ENCODE results near the gene EVX1.

EVX1 gene

DNA sequence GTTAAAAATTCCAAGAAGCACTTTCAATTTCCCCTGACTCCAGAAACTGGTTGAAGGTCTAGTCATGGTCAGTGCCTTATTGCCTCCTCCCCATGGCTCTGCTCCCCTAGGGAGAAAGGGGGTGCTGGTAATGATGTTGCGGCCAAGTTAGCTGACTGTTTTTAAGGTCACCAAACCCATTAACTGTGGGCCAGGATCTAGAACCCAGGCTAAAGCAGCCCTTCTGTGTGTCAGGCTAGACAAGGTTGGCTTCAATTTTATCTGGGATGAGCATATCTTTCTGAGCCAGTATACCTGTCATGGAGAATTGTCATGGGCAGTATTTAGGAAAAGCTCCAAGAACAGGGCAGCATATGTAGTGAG, 31.5 kb upstream of the EVX1 start:
- no peak for DNase-seq (ENCODE audit: low read depth)
- H3K4me3 ChIP-seq (ENCODE audit: control insufficient read depth, low read depth, low read length), result no peak overlapping the region
- TF ChIP-seq, protein P1, sequence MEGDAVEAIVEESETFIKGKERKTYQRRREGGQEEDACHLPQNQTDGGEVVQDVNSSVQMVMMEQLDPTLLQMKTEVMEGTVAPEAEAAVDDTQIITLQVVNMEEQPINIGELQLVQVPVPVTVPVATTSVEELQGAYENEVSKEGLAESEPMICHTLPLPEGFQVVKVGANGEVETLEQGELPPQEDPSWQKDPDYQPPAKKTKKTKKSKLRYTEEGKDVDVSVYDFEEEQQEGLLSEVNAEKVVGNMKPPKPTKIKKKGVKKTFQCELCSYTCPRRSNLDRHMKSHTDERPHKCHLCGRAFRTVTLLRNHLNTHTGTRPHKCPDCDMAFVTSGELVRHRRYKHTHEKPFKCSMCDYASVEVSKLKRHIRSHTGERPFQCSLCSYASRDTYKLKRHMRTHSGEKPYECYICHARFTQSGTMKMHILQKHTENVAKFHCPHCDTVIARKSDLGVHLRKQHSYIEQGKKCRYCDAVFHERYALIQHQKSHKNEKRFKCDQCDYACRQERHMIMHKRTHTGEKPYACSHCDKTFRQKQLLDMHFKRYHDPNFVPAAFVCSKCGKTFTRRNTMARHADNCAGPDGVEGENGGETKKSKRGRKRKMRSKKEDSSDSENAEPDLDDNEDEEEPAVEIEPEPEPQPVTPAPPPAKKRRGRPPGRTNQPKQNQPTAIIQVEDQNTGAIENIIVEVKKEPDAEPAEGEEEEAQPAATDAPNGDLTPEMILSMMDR (IDR thresholded peaks at IDR 0.05; ENCODE audit: control insufficient read depth, insufficient read depth, low read depth, low read length, missing control alignments), result no peak

DNA sequence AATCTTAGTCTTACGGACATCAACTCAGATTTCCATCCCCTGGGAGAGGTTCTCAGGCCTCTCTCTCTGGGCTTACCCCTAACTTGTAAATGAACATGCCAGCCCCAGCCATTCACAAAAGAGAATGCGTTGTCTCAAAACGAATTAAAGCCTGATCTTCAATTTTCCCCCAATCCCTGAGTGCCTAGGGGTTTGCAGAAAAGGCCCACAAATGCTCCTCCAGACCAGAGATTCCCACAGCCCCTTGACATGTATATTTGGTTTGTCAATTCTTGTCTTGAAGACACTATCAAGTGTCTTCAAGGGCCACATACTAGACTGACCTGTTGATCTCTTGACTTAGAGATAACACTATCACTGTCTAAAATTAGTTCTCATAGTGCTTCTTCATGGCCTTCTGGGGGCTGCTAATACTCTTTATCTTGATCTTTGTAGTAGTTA, 30.8 kb upstream of the EVX1 start:
- no peak for DNase-seq (ENCODE audit: low read depth)
- H3K4me3 ChIP-seq (ENCODE audit: control insufficient read depth, low read depth, low read length), result no peak overlapping the region
- TF ChIP-seq, protein P1 (IDR thresholded peaks at IDR 0.05; ENCODE audit: control insufficient read depth, insufficient read depth, low read depth, low read length, missing control alignments), result no peak

DNA sequence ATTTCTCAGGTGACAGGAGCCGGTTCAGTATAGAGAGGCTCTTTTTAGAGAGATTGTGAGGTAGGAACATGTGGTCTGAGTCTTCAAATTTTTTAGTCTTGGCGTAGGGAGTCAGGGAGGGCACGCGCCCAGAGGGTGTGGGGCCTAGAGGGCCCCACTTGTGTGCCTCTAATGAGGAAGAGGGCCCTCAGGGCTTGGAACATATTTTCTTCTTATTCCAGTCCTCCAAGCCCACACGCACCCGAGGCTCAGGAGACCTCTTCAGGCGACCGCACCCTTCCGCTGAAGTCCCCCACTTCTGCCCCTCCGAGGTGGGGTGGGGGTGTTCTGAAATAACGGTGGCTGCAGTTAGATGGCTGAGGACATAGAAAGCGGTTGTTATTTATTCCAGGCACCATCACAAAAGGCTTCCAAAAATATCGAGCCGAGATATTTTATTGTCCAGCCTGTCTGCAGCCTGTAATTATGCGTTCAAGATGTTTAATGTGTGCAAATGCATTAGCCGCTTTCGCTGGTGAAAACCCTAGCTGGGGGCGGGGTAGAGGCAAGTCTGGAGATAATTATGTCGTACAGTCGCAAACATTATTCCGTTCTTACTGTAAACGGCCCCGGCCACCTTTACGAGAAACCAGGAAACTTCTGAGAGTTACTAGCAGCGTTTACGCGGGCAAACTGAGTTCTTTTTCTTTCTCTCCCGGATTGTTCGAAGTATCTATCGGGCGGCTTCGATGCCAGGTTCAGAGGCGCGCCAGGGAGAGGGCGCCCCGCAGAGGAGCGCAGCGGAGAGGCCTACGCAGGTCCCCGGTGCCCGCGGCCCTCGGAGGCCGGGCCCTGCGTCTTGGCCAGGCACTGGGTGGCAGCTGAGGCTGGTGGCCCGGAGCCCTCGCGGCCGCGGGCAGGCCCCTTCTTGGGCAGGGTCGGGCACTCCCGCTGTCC, 29.8 kb upstream of the EVX1 start:
- H3K4me3 ChIP-seq (ENCODE audit: control insufficient read depth, low read depth, low read length), result no peak overlapping the region
- TF ChIP-seq, protein P1 (IDR thresholded peaks at IDR 0.05; ENCODE audit: control insufficient read depth, insufficient read depth, low read depth, low read length, missing control alignments), result no peak
- no peak for DNase-seq (ENCODE audit: low read depth)

DNA sequence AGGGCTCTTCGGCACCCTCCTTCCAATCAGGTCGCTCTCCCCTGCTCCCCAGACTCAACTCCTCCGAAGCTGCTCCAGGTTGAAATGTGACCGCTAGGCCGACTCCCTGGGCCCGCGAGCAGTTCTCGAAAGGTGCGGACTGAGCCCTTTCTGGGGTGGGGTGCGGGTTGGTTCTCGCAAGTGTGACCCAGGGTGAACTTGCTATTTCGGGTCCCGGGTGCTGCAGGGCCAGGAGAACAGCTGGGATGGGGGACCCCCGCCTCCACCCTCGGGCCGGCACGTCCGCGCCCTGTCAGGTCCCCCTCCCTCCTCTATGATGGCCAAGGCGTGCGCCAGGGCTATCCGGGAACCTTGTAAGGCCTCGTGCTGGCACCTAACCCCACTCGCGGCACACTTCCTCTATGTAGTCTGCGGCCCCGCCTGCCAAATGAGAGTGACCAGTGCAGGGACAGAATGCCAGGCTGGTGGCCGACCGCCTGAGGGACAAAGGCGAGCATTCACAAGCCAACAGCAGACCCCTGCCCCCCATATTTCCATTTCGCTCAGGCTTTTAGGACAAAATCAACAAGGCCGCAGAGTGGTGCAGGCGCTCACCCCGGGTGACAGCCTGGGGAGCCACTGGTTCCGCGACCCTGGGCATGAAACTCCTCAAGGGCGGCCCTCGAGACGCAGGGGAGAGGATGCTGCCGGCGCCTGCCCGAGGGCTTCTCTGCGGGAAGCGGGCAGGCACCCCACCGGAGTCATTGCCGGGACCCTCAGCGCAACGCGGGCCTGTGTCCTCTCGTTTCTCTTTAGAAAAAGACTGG, 29.0 kb upstream of the EVX1 start:
- DNase-seq (ENCODE audit: low read depth), result no peak
- H3K4me3 ChIP-seq (ENCODE audit: control insufficient read depth, low read depth, low read length), result no peak overlapping the region
- TF ChIP-seq, protein P1 (IDR thresholded peaks at IDR 0.05; ENCODE audit: control insufficient read depth, insufficient read depth, low read depth, low read length, missing control alignments), result no peak

DNA sequence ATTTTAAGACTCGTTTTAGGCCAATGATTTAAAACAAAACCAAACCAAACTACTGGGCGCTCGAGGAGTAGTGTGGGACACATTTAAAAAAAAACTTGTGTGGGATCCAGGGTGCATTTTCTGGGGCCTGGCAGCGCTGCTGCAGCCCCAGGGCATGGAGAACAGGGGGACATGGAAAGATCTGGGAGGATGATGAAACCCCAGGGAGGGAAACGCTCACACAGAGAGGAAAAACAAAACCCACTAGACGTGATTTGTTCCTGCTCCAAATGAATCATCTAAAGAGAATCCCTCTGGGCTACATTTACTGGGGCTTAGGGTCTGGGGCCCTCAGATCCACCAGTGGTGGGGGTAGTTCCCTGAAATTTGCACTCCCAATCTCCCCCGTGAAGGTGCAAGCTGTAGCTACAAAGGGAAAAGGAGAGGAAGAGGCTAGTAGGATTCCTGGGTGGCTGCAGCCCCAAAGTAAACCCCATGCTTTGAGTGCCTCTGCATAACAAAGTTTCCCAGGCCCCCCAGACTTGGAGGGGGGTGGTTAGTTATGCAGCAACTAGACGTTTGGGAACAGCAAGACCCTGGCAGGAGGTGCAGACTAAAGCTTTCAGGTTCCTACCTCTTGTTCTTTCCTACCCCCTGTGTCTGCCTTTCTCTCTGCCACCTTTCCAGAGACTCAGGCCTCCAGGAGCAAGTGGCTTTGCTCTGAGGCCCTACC, 28.2 kb upstream of the EVX1 start:
- no peak for DNase-seq (ENCODE audit: low read depth)
- TF ChIP-seq, protein P1 (IDR thresholded peaks at IDR 0.05; ENCODE audit: control insufficient read depth, insufficient read depth, low read depth, low read length, missing control alignments), result no peak

DNA sequence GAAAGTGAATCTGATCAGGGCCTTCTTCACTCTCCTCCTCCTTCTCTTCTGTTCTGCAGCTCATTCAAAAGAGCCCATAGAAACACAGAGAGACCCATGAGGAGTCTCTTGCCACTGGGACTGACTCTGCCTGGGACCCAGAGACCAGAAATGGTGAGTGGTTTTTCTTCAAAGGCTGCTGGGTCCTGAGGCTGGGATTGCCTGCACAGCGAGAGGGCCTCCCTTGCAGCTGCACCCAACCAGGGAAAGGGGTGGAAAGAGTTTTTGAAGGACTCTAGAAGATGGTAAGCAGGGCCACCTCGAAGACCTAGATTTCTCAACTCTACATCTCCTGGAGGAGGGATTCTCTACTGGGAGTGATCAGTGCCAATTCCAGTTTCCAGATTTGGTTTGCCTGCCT, 27.2 kb upstream of the EVX1 start:
- no peak for DNase-seq (ENCODE audit: low read depth)
- no peak overlapping the region for H3K4me3 ChIP-seq (ENCODE audit: control insufficient read depth, low read depth, low read length)
- TF ChIP-seq, protein P1 (IDR thresholded peaks at IDR 0.05; ENCODE audit: control insufficient read depth, insufficient read depth, low read depth, low read length, missing control alignments), result no peak

More for the DNA sequence above, 28.2 kb upstream of the EVX1 start:
- no peak overlapping the region for H3K4me3 ChIP-seq (ENCODE audit: control insufficient read depth, low read depth, low read length)
